SK-N-MC (cell line): Measurements from ENCODE around the gene PCDHGA1.

Source experiments
- EZH2 ChIP-seq: fragments of 200-600 bp; sonication (generic); IDR thresholded peaks from one replicate; pipeline ENCODE4 v1.6.1; 2017; ENCODE audit warnings: antibody characterized with exemption
- FOXP2 ChIP-seq: optimal IDR thresholded peaks from 2 replicates; pipeline ENCODE3; 2011; ENCODE audit warnings: mild to moderate bottlenecking, moderate library complexity; ENCODE audit not compliant: insufficient read depth; ENCODE audit errors: extremely low read length, control extremely low read depth
- POLR2AphosphoS5 ChIP-seq: IDR thresholded peaks from 2 replicates; pipeline ENCODE4 v1.6.1; 2012; ENCODE audit warnings: mild to moderate bottlenecking, low read depth, low read length, borderline replicate concordance

DNA sequence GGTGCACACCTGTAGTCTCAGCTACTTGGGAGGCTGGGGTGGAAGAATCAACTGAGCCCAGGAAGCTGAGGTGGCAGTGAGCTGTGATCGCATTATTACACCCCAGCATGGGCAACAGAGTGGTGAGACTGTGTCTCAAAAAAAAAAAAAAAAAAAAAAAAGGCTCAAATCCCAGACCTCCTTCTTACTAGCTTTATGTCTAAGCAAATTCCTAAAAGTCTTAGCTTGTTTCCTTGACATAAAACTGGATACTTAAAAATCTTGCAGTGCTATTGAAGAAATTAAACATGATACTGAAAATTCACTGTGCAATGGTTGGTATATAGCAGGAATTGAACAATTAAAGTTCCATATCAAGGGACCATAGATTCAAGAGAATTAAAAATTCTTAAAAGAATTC, 203.6 kb downstream of the PCDHGA1 start:
- TF ChIP-seq EZH2 (no peak), POLR2AphosphoS5 (no peak), FOXP2 (no peak)
